Measurements from ENCODE around the gene CASS4.

Gene CASS4

DNA sequence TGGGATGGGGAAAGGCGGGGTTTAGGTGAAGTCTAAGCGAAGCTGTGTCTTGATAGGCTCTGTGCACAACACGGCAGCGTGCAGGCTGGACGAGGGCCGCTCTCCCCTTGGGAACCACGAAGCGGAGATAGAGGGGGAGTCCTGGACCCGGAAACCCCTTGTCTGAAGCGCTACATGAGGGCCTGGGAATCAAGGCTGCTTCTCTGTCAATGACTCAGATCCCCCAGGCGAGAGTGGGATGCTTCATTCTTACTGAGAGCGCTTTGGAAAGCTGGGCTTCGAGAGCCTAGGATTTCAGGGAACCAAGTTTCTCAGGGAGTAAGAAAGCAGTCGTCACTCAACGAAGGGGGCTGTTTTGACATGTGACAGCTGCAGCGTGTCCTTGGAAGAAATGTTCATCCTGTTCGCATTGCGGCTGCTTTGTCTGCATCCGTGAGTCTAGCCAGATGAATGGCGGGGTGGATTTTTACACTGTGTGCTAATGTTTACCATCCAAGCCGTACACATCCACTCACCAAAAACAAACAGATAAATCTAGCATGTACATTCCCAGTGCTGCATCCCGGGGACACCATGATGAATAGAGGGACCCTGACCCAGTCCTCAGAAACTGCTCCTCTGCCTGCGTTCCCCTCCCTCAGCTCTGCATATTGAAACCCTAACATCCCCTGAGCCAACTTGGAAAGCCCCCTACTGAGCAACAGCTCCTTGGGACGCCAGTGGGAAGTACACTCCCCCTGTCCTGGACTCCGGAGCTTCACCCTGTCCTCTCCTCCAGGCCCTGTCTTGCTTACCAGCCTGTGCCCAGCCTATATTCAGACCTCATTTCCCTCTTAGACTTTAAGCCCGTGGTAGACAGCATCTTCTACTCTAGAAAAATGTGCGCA lies 31.8 kb downstream of the CASS4 start:
- no peak overlapping the region for H3K4me3 Mint-ChIP-seq
- H3K27me3 Mint-ChIP-seq, result no peaks in the 10 kb centered on the region
- peak overlapping the region; percentile 4 for H3K27ac Mint-ChIP-seq (ENCODE audit: low read depth)

DNA sequence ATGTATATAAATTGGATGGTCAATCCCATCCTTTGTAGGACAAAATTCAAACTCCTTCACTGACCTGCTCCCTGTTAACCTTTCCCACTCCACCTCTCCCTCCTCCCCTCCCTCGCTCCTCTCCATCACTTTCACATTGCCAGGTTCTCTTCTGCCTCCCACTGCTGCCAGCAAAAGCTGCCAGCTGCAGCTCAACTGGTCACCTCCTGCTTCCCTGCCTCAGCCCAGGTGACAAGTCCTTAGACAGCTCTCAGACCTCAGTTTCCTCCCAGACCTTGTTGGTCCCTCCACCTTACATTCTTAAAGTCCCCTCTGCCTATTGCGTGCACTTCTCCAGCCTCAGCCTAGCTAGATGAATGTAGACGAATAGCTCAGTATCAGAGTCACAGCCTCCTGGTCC lies 33.1 kb downstream of the CASS4 start:
- peak overlapping the region; percentile 4 for H3K27ac Mint-ChIP-seq (ENCODE audit: low read depth)
- no peaks in the 10 kb centered on the region for H3K9me3 Mint-ChIP-seq
- H3K4me3 Mint-ChIP-seq, result no peak overlapping the region
- H3K27me3 Mint-ChIP-seq, result no peaks in the 10 kb centered on the region
- peaks cover 20% of the 10 kb centered on the region for H3K4me1 Mint-ChIP-seq
- H3K36me3 Mint-ChIP-seq (ENCODE audit: insufficient read depth), result peaks cover 8% of the 10 kb centered on the region
- DNase-seq (ENCODE audit: low spot score in 2 of 2), result no peak
- ATAC-seq (replicated peaks; ENCODE audit: extremely low read depth, poor library complexity, severe bottlenecking), result no peak

More for the DNA sequence above, 31.8 kb downstream of the CASS4 start:
- Mint-ChIP-seq H3K36me3 (ENCODE audit: insufficient read depth) (peaks cover 8% of the 10 kb centered on the region), H3K9me3 (no peaks in the 10 kb centered on the region), H3K4me1 (peaks cover 27% of the 10 kb centered on the region)
- DNase-seq (ENCODE audit: low spot score in 2 of 2), result no peak
- no peak for ATAC-seq (replicated peaks; ENCODE audit: extremely low read depth, poor library complexity, severe bottlenecking)

DNA sequence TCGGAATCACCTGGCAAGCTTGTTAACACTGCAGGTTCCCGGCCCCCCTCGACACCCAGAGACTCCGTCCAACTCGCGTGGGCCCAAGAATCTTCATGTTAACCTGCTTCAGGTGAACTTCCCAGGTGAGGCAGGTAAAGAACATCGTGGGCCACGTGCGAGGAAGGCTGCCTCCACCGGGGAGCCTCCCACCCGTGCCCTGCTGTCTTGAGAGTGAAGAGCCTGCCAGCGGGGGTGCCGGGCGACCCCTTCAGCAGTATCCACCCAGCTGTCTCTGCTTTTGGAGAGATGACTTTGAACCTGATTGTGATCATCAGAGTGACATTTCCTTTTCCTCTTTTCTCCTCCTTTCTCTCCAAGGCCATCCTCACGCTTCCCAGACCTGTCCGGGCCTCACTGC lies 33.5 kb downstream of the CASS4 start:
- H3K27ac Mint-ChIP-seq (ENCODE audit: low read depth), result peak overlapping the region; percentile 4
- no peak overlapping the region for H3K4me3 Mint-ChIP-seq
- ATAC-seq (replicated peaks; ENCODE audit: extremely low read depth, poor library complexity, severe bottlenecking), result no peak
- peaks cover 11% of the 10 kb centered on the region for H3K36me3 Mint-ChIP-seq (ENCODE audit: insufficient read depth)
- H3K27me3 Mint-ChIP-seq, result no peaks in the 10 kb centered on the region
- H3K4me1 Mint-ChIP-seq, result peaks cover 16% of the 10 kb centered on the region
- DNase-seq (ENCODE audit: low spot score in 2 of 2), result no peak
- no peaks in the 10 kb centered on the region for H3K9me3 Mint-ChIP-seq

DNA sequence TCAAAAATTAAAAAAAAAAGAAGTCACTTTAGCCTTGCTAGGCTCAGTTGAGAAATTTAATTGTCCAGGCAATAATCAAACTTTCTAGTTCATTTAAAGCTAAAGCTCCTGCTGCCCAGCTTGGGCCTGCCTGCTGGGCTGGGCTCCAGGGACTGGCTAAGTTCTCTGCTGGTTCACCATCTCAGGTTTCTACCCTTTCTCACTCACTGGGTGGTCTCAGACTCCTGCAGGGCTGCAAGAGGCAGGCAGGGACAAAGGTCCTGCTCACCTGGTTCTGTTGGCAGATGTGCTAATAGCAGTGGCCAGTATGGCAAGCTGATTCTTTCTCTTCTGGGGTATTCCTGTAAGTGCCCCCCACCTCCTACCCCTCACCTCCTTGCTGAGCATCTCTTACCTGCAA lies 35.2 kb downstream of the CASS4 start:
- H3K36me3 Mint-ChIP-seq (ENCODE audit: insufficient read depth), result peaks cover 12% of the 10 kb centered on the region
- H3K9me3 Mint-ChIP-seq, result no peaks in the 10 kb centered on the region
- ATAC-seq (replicated peaks; ENCODE audit: extremely low read depth, poor library complexity, severe bottlenecking), result no peak
- H3K4me3 Mint-ChIP-seq, result no peak overlapping the region
- no peaks in the 10 kb centered on the region for H3K27me3 Mint-ChIP-seq
- H3K27ac Mint-ChIP-seq (ENCODE audit: low read depth), result no peak overlapping the region
- DNase-seq (ENCODE audit: low spot score in 2 of 2), result no peak
- H3K4me1 Mint-ChIP-seq, result peaks cover 5% of the 10 kb centered on the region

DNA sequence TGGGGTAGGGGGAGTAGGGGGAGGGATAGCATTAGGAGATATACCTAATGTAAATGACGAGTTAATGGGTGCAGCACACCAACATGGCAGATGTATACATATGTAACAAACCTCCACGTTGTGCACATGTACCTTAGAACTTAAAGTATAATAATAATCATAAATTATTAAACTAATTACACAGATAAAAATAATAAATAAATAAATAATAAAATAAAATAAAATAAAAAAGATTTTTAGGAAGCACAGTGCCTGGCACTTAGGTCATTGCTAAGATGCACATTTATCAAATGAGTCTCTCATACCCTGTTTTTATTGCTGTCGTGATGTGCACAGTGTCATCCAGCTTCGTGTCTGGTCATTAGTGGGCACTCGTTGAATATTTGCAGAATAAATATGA lies 37.4 kb downstream of the CASS4 start:
- no peak overlapping the region for H3K4me3 Mint-ChIP-seq
- no peaks in the 10 kb centered on the region for H3K4me1 Mint-ChIP-seq
- no peaks in the 10 kb centered on the region for H3K9me3 Mint-ChIP-seq
- ATAC-seq (replicated peaks; ENCODE audit: extremely low read depth, poor library complexity, severe bottlenecking), result no peak
- no peak for DNase-seq (ENCODE audit: low spot score in 2 of 2)
- no peaks in the 10 kb centered on the region for H3K27me3 Mint-ChIP-seq
- H3K27ac Mint-ChIP-seq (ENCODE audit: low read depth), result no peak overlapping the region
- peaks cover 14% of the 10 kb centered on the region for H3K36me3 Mint-ChIP-seq (ENCODE audit: insufficient read depth)

DNA sequence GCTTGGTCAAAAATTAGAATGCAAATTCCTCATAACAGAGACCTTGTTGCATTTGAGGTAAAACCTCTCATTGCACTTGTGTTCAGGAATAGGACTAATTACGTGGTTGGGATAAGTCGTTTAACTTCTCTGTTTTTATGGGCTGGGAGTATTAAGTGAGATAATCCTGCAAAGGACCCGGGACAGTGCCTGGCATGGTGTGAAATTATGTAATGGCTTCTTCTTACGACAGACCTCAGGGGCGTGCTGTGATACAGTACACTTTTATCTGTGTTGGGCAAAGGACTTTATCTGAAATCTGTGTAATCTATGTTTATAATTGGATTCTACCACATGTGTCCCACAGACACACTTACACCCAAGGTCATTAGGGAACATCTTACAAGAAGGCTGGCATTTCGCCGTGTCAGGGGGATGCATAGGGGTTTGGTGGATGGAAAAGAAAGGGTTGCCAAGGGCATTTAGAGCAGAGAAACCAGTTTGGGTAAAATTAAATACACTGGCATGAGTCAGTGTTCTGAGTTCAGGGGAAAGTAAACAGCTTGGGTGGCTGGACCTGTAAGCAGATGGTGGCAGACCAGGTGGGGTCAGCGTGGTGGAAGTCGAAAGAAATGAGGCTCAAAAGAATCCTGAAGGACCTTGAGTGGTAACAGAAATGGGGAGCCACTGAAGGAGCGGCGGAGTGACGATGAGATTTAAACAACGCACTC lies 39.2 kb downstream of the CASS4 start:
- no peak for DNase-seq (ENCODE audit: low spot score in 2 of 2)
- H3K27ac Mint-ChIP-seq (ENCODE audit: low read depth), result no peak overlapping the region
- H3K27me3 Mint-ChIP-seq, result no peaks in the 10 kb centered on the region
- peaks cover 14% of the 10 kb centered on the region for H3K36me3 Mint-ChIP-seq (ENCODE audit: insufficient read depth)
- no peaks in the 10 kb centered on the region for H3K9me3 Mint-ChIP-seq
- H3K4me1 Mint-ChIP-seq, result no peaks in the 10 kb centered on the region
- H3K4me3 Mint-ChIP-seq, result no peak overlapping the region
- no peak for ATAC-seq (replicated peaks; ENCODE audit: extremely low read depth, poor library complexity, severe bottlenecking)

DNA sequence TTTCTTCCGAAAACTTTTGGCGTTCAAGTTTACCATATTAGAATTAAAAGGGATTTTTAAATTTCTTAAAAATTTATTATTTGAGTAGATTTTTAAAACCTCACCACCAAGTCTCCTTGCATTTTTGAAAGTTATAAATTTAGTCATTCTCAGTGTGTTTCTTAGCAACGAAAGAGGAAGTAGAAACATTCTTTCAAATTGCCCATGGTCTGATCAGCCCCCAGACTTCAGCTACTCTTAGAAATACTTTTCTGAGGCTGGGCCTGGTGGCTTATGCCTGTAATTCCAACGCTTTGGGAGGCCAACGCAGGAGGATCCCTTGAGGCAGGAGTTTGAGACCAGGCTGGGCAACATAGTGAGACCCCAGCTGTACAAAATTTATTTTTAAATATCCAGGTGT lies 41.3 kb downstream of the CASS4 start:
- Mint-ChIP-seq H3K27ac (ENCODE audit: low read depth) (peak overlapping the region; percentile 59), H3K4me1 (no peaks in the 10 kb centered on the region), H3K27me3 (no peaks in the 10 kb centered on the region), H3K36me3 (ENCODE audit: insufficient read depth) (peaks cover 12% of the 10 kb centered on the region), H3K9me3 (no peaks in the 10 kb centered on the region), H3K4me3 (no peak overlapping the region)
- DNase-seq (ENCODE audit: low spot score in 2 of 2), result no peak
- ATAC-seq (replicated peaks; ENCODE audit: extremely low read depth, poor library complexity, severe bottlenecking), result no peak

DNA sequence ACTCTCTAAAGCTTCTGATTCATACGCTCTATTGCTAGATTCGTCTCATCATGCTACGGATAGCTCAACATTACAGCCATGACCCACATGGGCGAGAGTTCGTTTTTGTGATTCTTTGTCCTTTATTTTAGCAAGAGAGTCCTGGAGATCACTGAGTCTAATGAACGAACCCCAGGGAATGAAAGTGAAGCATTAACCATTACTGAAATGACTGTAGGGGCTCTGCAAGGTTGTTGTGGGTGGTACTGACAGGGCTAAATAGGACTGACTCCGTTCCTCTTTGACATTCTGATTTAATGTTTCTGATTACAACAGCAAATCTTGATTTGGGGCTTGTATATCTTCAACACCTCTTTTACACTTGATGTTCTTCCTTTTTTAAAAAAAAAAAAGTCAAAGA lies 42.7 kb downstream of the CASS4 start:
- H3K36me3 Mint-ChIP-seq (ENCODE audit: insufficient read depth), result peaks cover 8% of the 10 kb centered on the region
- H3K4me3 Mint-ChIP-seq, result no peak overlapping the region
- H3K9me3 Mint-ChIP-seq, result no peaks in the 10 kb centered on the region
- no peaks in the 10 kb centered on the region for H3K4me1 Mint-ChIP-seq
- peak overlapping the region; percentile 41 for H3K27ac Mint-ChIP-seq (ENCODE audit: low read depth)
- no peak for DNase-seq (ENCODE audit: low spot score in 2 of 2)
- no peaks in the 10 kb centered on the region for H3K27me3 Mint-ChIP-seq
- ATAC-seq (replicated peaks; ENCODE audit: extremely low read depth, poor library complexity, severe bottlenecking), result no peak

DNA sequence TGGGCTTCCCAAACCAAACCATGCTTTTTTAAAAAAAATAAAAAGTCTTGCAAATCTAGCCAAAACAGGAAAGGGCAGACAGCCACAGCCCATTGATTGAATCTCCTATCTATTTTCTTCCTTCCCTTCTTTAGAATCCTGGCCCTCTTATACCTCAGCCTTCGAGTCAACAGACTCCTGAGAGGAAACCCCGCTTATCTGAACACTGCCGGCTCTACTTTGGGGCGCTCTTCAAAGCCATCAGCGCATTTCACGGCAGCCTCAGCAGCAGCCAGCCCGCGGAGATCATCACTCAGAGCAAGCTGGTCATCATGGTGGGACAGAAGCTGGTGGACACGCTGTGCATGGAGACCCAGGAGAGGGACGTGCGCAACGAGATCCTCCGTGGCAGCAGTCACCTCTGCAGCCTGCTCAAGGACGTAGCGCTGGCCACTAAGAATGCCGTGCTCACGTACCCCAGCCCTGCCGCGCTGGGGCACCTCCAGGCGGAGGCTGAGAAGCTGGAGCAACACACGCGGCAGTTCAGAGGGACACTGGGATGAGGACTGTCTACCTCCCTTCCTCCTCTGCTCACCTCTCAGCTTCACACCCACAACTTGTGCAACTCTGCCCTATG lies 46.3 kb downstream of the CASS4 start:
- H3K36me3 Mint-ChIP-seq (ENCODE audit: insufficient read depth), result peaks cover 5% of the 10 kb centered on the region

DNA sequence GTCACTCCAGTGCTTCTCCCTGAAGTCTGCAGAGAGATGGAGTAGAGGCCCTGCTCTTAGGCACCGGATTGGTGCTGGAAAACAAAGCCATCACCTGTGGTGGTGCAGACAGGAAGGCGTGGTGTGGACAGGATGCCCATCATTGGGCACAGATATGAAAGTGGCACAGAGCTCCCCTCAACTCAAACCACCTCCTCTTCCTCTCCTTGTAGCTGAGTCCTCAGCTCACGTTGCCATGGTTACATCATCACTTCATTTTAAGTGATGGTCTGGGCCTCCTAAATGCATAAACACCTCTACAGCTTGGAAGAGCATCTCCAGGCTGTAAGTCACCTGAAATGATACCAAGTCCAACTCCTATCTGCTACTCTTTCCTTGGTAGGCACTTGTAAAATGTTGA lies 48.4 kb downstream of the CASS4 start:
- Mint-ChIP-seq H3K27me3 (no peaks in the 10 kb centered on the region), H3K27ac (ENCODE audit: low read depth) (peak overlapping the region; percentile 80), H3K9me3 (no peaks in the 10 kb centered on the region), H3K4me1 (peaks cover 26% of the 10 kb centered on the region), H3K4me3 (peak overlapping the region; percentile 34), H3K36me3 (ENCODE audit: insufficient read depth) (peaks cover 2% of the 10 kb centered on the region)
- peak; percentile 98 for ATAC-seq (replicated peaks; ENCODE audit: extremely low read depth, poor library complexity, severe bottlenecking)
- DNase-seq (ENCODE audit: low spot score in 2 of 2), result peak; percentile 39 to 59

More for the DNA sequence above, 46.3 kb downstream of the CASS4 start:
- Mint-ChIP-seq H3K4me3 (no peak overlapping the region), H3K9me3 (no peaks in the 10 kb centered on the region), H3K4me1 (peaks cover 17% of the 10 kb centered on the region), H3K27me3 (no peaks in the 10 kb centered on the region), H3K27ac (ENCODE audit: low read depth) (peak overlapping the region; percentile 76)
- no peak for DNase-seq (ENCODE audit: low spot score in 2 of 2)
- no peak for ATAC-seq (replicated peaks; ENCODE audit: extremely low read depth, poor library complexity, severe bottlenecking)

DNA sequence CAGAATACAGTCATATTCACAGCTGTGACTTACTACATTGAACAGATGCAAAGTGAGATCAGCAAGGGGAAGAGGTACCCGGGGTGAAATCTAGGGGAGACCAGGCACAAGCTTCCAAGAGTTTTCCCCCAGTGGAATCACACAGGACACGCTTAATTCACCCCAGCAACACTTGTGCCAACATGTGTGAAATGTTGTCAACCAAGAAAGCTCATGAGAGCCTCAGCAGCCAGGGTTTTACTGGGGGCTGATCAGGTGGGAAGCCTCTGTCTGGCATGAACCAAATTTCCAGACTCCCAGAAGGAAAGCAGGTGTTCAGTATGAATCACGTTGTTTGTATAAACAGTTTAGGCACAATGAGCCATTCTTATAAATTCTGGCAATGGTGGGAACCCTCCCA lies 49.5 kb downstream of the CASS4 start:
- H3K4me3 Mint-ChIP-seq, result no peak overlapping the region
- H3K27me3 Mint-ChIP-seq, result no peaks in the 10 kb centered on the region
- H3K27ac Mint-ChIP-seq (ENCODE audit: low read depth), result peak overlapping the region; percentile 80
- H3K36me3 Mint-ChIP-seq (ENCODE audit: insufficient read depth), result peaks cover 2% of the 10 kb centered on the region
- DNase-seq (ENCODE audit: low spot score in 2 of 2) (no peak), ATAC-seq (replicated peaks; ENCODE audit: extremely low read depth, poor library complexity, severe bottlenecking) (no peak)
- H3K9me3 Mint-ChIP-seq, result no peaks in the 10 kb centered on the region
- peaks cover 26% of the 10 kb centered on the region for H3K4me1 Mint-ChIP-seq

DNA sequence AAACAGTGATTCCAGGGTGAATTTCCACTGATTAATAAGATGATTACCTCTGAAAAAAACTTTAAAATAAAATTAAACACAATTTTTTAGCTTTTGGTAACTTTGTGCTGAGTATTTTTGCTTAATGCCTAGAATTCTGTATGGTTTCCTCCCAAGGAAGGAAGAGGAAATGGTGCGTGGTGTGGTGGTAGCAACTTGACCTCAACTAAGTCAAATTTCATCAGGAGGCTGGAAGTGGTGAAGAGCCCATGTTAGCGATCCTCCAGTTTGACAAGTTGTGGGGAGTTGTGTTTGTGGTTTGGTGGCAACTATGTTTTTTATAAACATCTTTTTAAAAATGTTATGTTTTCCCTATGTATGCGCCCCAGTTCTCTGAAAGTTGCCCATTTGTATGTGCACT lies 51.4 kb downstream of the CASS4 start:
- H3K4me1 Mint-ChIP-seq, result peaks cover 31% of the 10 kb centered on the region
- peak overlapping the region; percentile 45 for H3K4me3 Mint-ChIP-seq
- H3K27ac Mint-ChIP-seq (ENCODE audit: low read depth), result peak overlapping the region; percentile 66
- no peaks in the 10 kb centered on the region for H3K9me3 Mint-ChIP-seq
- H3K27me3 Mint-ChIP-seq, result no peaks in the 10 kb centered on the region
- H3K36me3 Mint-ChIP-seq (ENCODE audit: insufficient read depth), result peaks cover 7% of the 10 kb centered on the region
- no peak for ATAC-seq (replicated peaks; ENCODE audit: extremely low read depth, poor library complexity, severe bottlenecking)
- no peak for DNase-seq (ENCODE audit: low spot score in 2 of 2)
